Measurements from ENCODE around the gene ALKBH6. TPM values are rescaled to one million over a fixed set of nuclear protein-coding genes. Genes with fewer than 3 reads are reported as not detected.

ALKBH6 gene
- 13.0 and 16.0 TPM in 2 replicates for total RNA-seq
- long read RNA-seq, partial matches to known transcripts, result 0 of 1 reads
- long read RNA-seq, other reads (novel, unspliced or antisense), result 1 of 1 reads

DNA sequence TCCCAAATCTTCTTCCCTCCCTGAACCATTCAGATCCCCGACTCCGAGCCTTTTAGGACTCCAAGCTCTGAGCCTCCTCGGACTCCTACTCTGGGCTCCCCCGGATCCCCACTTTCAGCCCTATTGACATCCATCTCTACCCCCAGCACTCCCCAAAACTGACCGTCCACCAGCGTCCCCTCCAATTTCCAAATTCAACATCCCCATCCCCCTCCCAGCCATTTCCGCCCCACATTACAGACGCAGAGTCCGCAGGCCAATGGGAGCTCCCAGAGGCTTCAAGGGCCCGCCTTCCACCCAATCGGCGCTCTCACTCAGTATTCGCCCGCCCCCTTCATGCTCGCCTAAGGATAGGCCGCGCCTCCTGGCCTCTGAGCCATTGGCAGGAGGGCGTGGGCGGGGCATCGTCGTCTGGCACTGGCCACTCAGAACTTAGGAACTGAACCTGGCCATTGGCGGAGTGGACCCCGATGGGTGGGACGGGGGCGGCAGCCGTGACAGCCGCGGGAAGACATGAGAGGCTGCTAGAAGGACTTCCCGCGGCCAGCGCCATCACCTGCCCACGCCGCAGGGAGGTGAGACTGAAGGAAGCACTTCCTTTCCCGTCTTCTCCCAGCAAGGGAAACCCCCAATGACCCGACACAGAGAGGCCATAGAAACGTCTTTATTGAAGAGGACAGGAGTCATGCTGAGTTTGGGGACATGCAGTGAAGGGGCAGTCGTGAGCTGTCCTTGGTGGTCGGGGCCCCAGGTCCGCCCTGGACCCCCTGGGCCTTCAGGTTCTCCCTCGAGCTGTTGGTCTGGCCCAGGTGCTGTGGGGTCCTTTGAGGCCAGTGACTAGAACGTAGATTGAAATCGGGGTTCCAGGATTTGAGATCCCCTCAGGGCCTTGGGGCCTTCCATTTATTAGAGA lies at the start of gene ALKBH6:
Gene ALKBH6 (minus strand): TSS at position 202 of the 913 bp plus-strand sequence. CDS start 816 bp downstream, outside the sequence.
- no peaks in the 10 kb centered on the region for H3K9me3 Mint-ChIP-seq (ENCODE audit: unreplicated experiment)
- peak; percentile 99 for DNase-seq (ENCODE audit: extremely low spot score, unreplicated experiment)
- peaks cover 17% of the 10 kb centered on the region for H3K36me3 Mint-ChIP-seq (ENCODE audit: unreplicated experiment)
- peak within 1 kb of the TSS; percentile 94 for H3K27ac Mint-ChIP-seq (ENCODE audit: unreplicated experiment)
- peak within 1 kb of the TSS; percentile 98 for H3K4me3 Mint-ChIP-seq (ENCODE audit: unreplicated experiment)
- peaks cover 26% of the 10 kb centered on the region for H3K4me1 Mint-ChIP-seq (ENCODE audit: unreplicated experiment)
- no peaks in the 10 kb centered on the region for H3K27me3 Mint-ChIP-seq (ENCODE audit: unreplicated experiment)
- TF ChIP-seq, protein P1, sequence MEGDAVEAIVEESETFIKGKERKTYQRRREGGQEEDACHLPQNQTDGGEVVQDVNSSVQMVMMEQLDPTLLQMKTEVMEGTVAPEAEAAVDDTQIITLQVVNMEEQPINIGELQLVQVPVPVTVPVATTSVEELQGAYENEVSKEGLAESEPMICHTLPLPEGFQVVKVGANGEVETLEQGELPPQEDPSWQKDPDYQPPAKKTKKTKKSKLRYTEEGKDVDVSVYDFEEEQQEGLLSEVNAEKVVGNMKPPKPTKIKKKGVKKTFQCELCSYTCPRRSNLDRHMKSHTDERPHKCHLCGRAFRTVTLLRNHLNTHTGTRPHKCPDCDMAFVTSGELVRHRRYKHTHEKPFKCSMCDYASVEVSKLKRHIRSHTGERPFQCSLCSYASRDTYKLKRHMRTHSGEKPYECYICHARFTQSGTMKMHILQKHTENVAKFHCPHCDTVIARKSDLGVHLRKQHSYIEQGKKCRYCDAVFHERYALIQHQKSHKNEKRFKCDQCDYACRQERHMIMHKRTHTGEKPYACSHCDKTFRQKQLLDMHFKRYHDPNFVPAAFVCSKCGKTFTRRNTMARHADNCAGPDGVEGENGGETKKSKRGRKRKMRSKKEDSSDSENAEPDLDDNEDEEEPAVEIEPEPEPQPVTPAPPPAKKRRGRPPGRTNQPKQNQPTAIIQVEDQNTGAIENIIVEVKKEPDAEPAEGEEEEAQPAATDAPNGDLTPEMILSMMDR (IDR thresholded peaks at IDR 0.05), result no peak

GRCh38 chr19:36061367-36061766 lies 47.4 kb upstream of the ALKBH6 start:
- TF ChIP-seq, protein P1 (IDR thresholded peaks at IDR 0.05), result no peak
- H3K4me1 Mint-ChIP-seq (ENCODE audit: unreplicated experiment), result peaks cover under 1% of the 10 kb centered on the region
- H3K27me3 Mint-ChIP-seq (ENCODE audit: unreplicated experiment), result no peaks in the 10 kb centered on the region
- H3K27ac Mint-ChIP-seq (ENCODE audit: unreplicated experiment), result no peak overlapping the region
- H3K9me3 Mint-ChIP-seq (ENCODE audit: unreplicated experiment), result no peaks in the 10 kb centered on the region
- DNase-seq (ENCODE audit: extremely low spot score, unreplicated experiment), result no peak
- H3K4me3 Mint-ChIP-seq (ENCODE audit: unreplicated experiment), result no peak overlapping the region
- H3K36me3 Mint-ChIP-seq (ENCODE audit: unreplicated experiment), result peaks cover 2% of the 10 kb centered on the region

- peaks cover 7% of the 10 kb centered on the region for H3K4me1 Mint-ChIP-seq (ENCODE audit: unreplicated experiment)
- DNase-seq (ENCODE audit: extremely low spot score, unreplicated experiment), result no peak
- peaks cover 2% of the 10 kb centered on the region for H3K36me3 Mint-ChIP-seq (ENCODE audit: unreplicated experiment)
- no peaks in the 10 kb centered on the region for H3K9me3 Mint-ChIP-seq (ENCODE audit: unreplicated experiment)
- TF ChIP-seq, protein P1 (IDR thresholded peaks at IDR 0.05), result peak; percentile 61
- H3K27ac Mint-ChIP-seq (ENCODE audit: unreplicated experiment), result no peak overlapping the region
- no peak overlapping the region for H3K4me3 Mint-ChIP-seq (ENCODE audit: unreplicated experiment)
- H3K27me3 Mint-ChIP-seq (ENCODE audit: unreplicated experiment), result no peaks in the 10 kb centered on the region
Observed at GRCh38 chr19:36060430-36060829, 46.4 kb upstream of the ALKBH6 start.

DNA sequence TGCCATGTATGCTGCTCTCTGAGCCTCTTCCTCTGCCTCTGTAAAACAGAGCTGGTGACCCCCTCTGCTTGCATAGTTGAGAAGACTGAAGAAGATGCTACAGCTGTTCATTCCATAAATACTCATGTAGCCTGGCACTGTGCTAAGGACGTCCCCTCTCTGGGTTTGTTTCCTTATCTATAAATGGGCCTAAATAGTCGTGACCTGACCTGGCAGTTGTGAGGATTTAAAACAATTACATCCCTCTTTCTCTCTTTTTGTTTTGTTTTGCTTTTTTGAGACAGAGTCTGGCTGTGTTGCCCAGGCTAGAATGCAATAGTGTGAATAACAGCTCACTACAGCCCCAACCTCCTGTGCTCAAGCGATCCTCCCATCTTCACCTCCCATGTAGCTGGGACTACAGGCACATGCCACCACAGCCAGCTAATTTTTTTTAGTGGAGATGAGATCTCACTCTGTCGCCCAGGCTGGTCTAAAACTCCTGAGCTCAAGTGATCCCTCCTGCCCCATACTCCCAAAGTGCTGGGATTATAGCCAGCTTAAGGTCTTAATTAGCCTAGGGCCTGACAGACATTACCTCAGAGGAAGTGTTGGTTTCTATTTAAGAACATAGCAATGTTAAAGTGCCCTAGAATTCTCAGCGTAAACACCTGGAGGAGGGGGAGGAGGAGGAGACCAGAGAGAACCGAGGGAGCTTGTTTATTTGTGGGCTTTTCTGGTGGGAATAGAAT lies 45.3 kb upstream of the ALKBH6 start:
- no peak overlapping the region for H3K4me3 Mint-ChIP-seq (ENCODE audit: unreplicated experiment)
- TF ChIP-seq, protein P1 (IDR thresholded peaks at IDR 0.05), result no peak
- no peak for DNase-seq (ENCODE audit: extremely low spot score, unreplicated experiment)
- H3K27me3 Mint-ChIP-seq (ENCODE audit: unreplicated experiment), result no peaks in the 10 kb centered on the region
- no peak overlapping the region for H3K27ac Mint-ChIP-seq (ENCODE audit: unreplicated experiment)
- H3K9me3 Mint-ChIP-seq (ENCODE audit: unreplicated experiment), result no peaks in the 10 kb centered on the region
- peaks cover 10% of the 10 kb centered on the region for H3K4me1 Mint-ChIP-seq (ENCODE audit: unreplicated experiment)
- no peaks in the 10 kb centered on the region for H3K36me3 Mint-ChIP-seq (ENCODE audit: unreplicated experiment)
